HepG2 (cell line): ENCODE results near the gene SOBP. TPM values are rescaled to one million over a fixed set of nuclear protein-coding genes. Genes with fewer than 3 reads are reported as not detected.

Source experiments
- ATAC-seq: fragments of 200-7000 bp; cut with Tn5 transposase; 3 replicates; pipeline ENCODE4 v1.9.1; 2020; ENCODE audit warnings: mild to moderate bottlenecking, moderate library complexity
- BruUV-seq: library from RNA; stranded (reverse); fragments of 400-500 nt; replicated peaks from 2 replicates; lab custom pipeline; 2021; lab: Mats Ljungman, UMichigan
- CTCF ChIA-PET: fragments of 300-600 bp; formaldehyde crosslinking; extraction: SDS; loops from one replicate; lab custom pipeline; 2021; ENCODE audit warnings: low total read pairs, inconsistent platforms, low intra/inter-chr PET ratio; lab: Yijun Ruan, JAX
- POLR2A ChIA-PET: fragments of 350-600 bp; sonication (Branson Sonifier 250); formaldehyde crosslinking; loops from one replicate; lab custom pipeline; 2020; ENCODE audit warnings: antibody characterized with exemption, inconsistent platforms; lab: Yijun Ruan, JAX
- DNase-seq: peaks from one replicate; pipeline ENCODE4 v3.0.0-alpha.2; 2015; ENCODE audit warnings: low spot score
- FAIRE-seq: peaks from 3 replicates; lab custom pipeline; 2011; peaks lifted over from hg19 to GRCh38; lab: Jason Lieb, UNC
- H2AFZ ChIP-seq: one replicate; pipeline ENCODE4 v1.6.1; 2011; ENCODE audit warnings: low read length, inconsistent platforms
- H3K27ac ChIP-seq: fragments of 300-600 bp; 3 replicates; pipeline ENCODE4 v1.8.0; 2011; ENCODE audit warnings: mixed run types, mild to moderate bottlenecking, mixed read lengths, low read length, inconsistent platforms; ENCODE audit not compliant: insufficient read depth; ENCODE audit errors: extremely low read length
- H3K27me3 ChIP-seq, 2 experiments: fragments of 200-600 bp in 1 of 2; 2 replicates in 1 of 2; 3 replicates in 1 of 2; pipeline versions ENCODE4 v1.6.0 to v1.8.0; 2011; ENCODE audit warnings: low read length in 2 of 2, mild to moderate bottlenecking in 2 of 2, moderate library complexity in 2 of 2, inconsistent platforms in 1 of 2; ENCODE audit not compliant: insufficient read depth in 2 of 2, control insufficient read depth in 1 of 2
- H3K36me3 ChIP-seq, 2 experiments: fragments of 200-600 bp in 1 of 2; replicated peaks in 1 of 2; 2 replicates in 1 of 2; 3 replicates in 1 of 2; pipeline versions ENCODE4 v1.5.1 to v1.8.0; 2011; ENCODE audit warnings: low read length in 2 of 2, inconsistent platforms in 1 of 2; ENCODE audit not compliant: insufficient read depth in 2 of 2, control insufficient read depth in 1 of 2
- H3K4me1 ChIP-seq: 2 replicates; pipeline ENCODE4 v1.5.1; 2012; ENCODE audit warnings: low read length, inconsistent platforms; ENCODE audit not compliant: insufficient read depth
- H3K4me2 ChIP-seq: 2 replicates; pipeline ENCODE4 v1.6.0; 2011; ENCODE audit warnings: low read depth, low read length, inconsistent platforms
- H3K4me3 ChIP-seq, 3 experiments: fragments of 200-600 bp in 1 of 3; sonication (generic), shearing (Covaris generic) in 1 of 3; replicated peaks in 1 of 3; 2 replicates each; pipeline ENCODE4 v1.5.1; 2011 to 2016; ENCODE audit warnings: low read length in 3 of 3, inconsistent platforms in 2 of 3, low read depth in 2 of 3, mild to moderate bottlenecking in 2 of 3, control low read depth in 1 of 3, mixed read lengths in 1 of 3; ENCODE audit not compliant: insufficient read depth in 1 of 3
- H3K79me2 ChIP-seq: one replicate; pipeline ENCODE4 v1.6.1; 2011; ENCODE audit warnings: low read length, inconsistent platforms; ENCODE audit not compliant: insufficient read depth
- H3K9ac ChIP-seq: 2 replicates; pipeline ENCODE4 v1.6.0; 2011; ENCODE audit warnings: mild to moderate bottlenecking, low read depth, low read length, inconsistent platforms; ENCODE audit not compliant: insufficient read depth
- H3K9me3 ChIP-seq: 2 replicates; pipeline ENCODE4 v1.5.1; 2012; ENCODE audit warnings: mild to moderate bottlenecking, low read length
- H4K20me1 ChIP-seq: 2 replicates; pipeline ENCODE4 v1.6.0; 2011; ENCODE audit warnings: inconsistent platforms, mild to moderate bottlenecking, low read length, moderate library complexity; ENCODE audit not compliant: insufficient read depth
- FUBP1 ChIP-seq: sonication (generic); formaldehyde crosslinking; IDR thresholded peaks from 2 replicates; pipeline ENCODE4 v1.5.1; 2020; ENCODE audit warnings: missing genetic modification reagents, mild to moderate bottlenecking, borderline replicate concordance
- GTF3A ChIP-seq: sonication (generic); formaldehyde crosslinking; conservative IDR thresholded peaks from 2 replicates; pipeline ENCODE4 v1.4.0; 2020; ENCODE audit warnings: mild to moderate bottlenecking, missing genetic modification reagents
- IRF2 ChIP-seq: IDR thresholded peaks from 2 replicates; pipeline ENCODE4 v1.6.1; 2018; ENCODE audit warnings: missing genetic modification reagents, missing compliant biosample characterization
- NCOA5 ChIP-seq: sonication (generic); formaldehyde crosslinking; IDR thresholded peaks from 2 replicates; pipeline ENCODE4 v1.4.0; 2020; ENCODE audit warnings: missing genetic modification reagents
- POGZ ChIP-seq: sonication (generic); formaldehyde crosslinking; IDR thresholded peaks from 2 replicates; pipeline ENCODE4 v1.4.0; 2020; ENCODE audit warnings: mild to moderate bottlenecking, missing genetic modification reagents
- ZMYM3 ChIP-seq: sonication (generic); formaldehyde crosslinking; IDR thresholded peaks from 2 replicates; pipeline ENCODE4 v1.5.1; 2020; ENCODE audit warnings: mild to moderate bottlenecking, missing genetic modification reagents
- ZNF224 ChIP-seq: sonication (generic); formaldehyde crosslinking; IDR thresholded peaks from 2 replicates; pipeline ENCODE4 v1.5.0; 2020; ENCODE audit warnings: mild to moderate bottlenecking, missing genetic modification reagents
- ZNF260 ChIP-seq: sonication (generic); formaldehyde crosslinking; IDR thresholded peaks from 2 replicates; pipeline ENCODE4 v1.4.0; 2020; ENCODE audit warnings: missing genetic modification reagents, low read depth, mild to moderate bottlenecking, borderline replicate concordance
- ZNF331 ChIP-seq: sonication (generic); formaldehyde crosslinking; IDR thresholded peaks from 2 replicates; pipeline ENCODE4 v1.4.0; 2020; ENCODE audit warnings: missing genetic modification reagents
- ZNF510 ChIP-seq: sonication (generic); formaldehyde crosslinking; IDR thresholded peaks from 2 replicates; pipeline ENCODE4 v1.4.0; 2020; ENCODE audit warnings: low read depth, mild to moderate bottlenecking, missing genetic modification reagents
- ZNF652 ChIP-seq: IDR thresholded peaks from 2 replicates; pipeline ENCODE4 v1.6.1; 2016; ENCODE audit warnings: low read depth, borderline replicate concordance
- ZNF850 ChIP-seq: sonication (generic); formaldehyde crosslinking; conservative IDR thresholded peaks from 2 replicates; pipeline ENCODE4 v1.9.0; 2021; ENCODE audit warnings: mild to moderate bottlenecking, missing genetic modification reagents
- WGBS: methylation state at CpG from one replicate; pipeline ENCODE4 v1.1.6; 2017; ENCODE audit warnings: low lambda C conversion rate; 5-methylcytosine and 5-hydroxymethylcytosine counted together
- in situ Hi-C: cut with HindIII; loops from 2 replicates; pipeline ENCODE4 v1.10.0; 2017; ENCODE audit warnings: low pct_unique_long_range_greater_than_20kb; ENCODE audit not compliant: extremely low pct_ligation_motif_present
- intact Hi-C: fragments of 100-400 bp; cut with micrococcal nuclease; formaldehyde crosslinking; loops from one replicate; pipeline ENCODE4 v1.10.0; 2022; ENCODE audit not compliant: unreplicated experiment
- polyA plus RNA-seq, 8 experiments: library from polyadenylated mRNA; depleted of rRNA in 3 of 8; stranded (reverse) in 7 of 8; unstranded in 1 of 8; fragments of >200 nt; fragmentation: Illumina TruSeq in 4 of 8; extraction: Trizol in 4 of 8; gene quantifications; 2 replicates each; pipeline versions ENCODE4 v1.2.1 to v1.2.3, GENCODE V29; 2011 to 2016; ENCODE audit warnings: low read depth in 4 of 8, missing spikeins in 1 of 8, mixed read lengths in 1 of 8; ENCODE audit not compliant: insufficient read depth in 1 of 8
- total RNA-seq, 5 experiments: library from RNA; depleted of rRNA; stranded (reverse); fragments of >200 nt; fragmentation: Illumina TruSeq; extraction: Trizol; gene quantifications; 2 replicates each; pipeline ENCODE4 v1.2.3, GENCODE V29; 2016; ENCODE audit warnings: low read depth in 1 of 5
- TF ChIP-seq, protein P1 (sequence below): sonication (generic); formaldehyde crosslinking; IDR thresholded peaks from 2 replicates; pipeline ENCODE4 v1.8.1; 2022; ENCODE audit warnings: mild to moderate bottlenecking, missing genetic modification reagents

Gene SOBP
- total and polyA plus RNA-seq, 2 of the 13 experiments (the other 11 are each of a cell fraction or from before 2014, with no cell fraction given): 1.5 to 6.9 TPM

DNA sequence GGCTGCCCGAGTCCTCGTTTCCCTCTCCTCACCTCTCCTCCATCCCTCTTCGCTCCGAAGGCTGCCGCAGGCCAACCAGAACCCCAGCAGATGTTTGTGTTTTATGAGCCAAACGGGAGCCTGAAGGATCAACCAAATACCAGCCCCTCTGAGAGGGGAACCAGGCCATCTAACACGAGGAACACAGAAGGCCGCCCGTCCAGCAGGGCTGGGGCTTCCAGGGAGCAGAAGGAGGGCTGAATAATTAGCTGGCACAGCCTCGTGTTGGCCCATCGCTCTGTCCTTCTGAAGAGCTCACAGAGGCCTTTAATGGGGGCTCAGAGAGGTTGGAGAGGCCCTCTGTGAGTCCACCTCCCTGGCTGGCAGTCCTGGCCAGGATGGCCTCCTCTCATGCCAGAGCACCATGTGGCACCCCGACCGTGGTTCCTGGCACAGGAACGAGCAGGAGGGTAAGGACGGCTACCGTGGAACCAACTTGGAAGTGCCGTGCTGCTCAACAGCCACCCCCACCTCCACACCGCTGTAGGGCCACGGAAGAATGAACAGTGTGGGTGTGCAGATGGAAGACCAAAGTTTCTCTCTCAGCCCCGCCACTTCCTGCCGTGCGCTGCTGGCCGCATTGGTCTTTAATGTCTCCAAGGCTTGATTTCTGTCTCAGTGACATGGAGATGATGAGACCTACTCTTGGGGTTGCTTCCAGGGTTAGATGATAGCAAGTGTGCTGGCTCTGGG is 179.0 kb downstream of the SOBP start:
- DNase-seq (no peak), ATAC-seq (no peak), FAIRE-seq (no peak)
- intact Hi-C loops (no loop called here), in situ Hi-C loops (no loop called here)
- H3K9ac ChIP-seq: no peak overlapping the region
- no peaks in the 10 kb centered on the region for H3K9me3 ChIP-seq
- peaks cover 54% of the 10 kb centered on the region for H3K4me1 ChIP-seq
- no TSS peak for BruUV-seq
- H2AFZ ChIP-seq: no peak overlapping the region
- no peak overlapping the region for H3K4me2 ChIP-seq
- WGBS: 83% methylated on average over 11 of the region's 23 CpGs
- TF ChIP-seq NCOA5 (no peak), ZNF510 (no peak)
- ChIA-PET CTCF (no interaction called here), POLR2A (interaction anchor here (1.8 kb wide), 1 partner anchor 129 kb away, joined by 4 read pairs; no protein-coding TSS in a partner anchor)
- no peak overlapping the region for H3K4me3 ChIP-seq
- H3K27me3 ChIP-seq: no peaks in the 10 kb centered on the region
- H3K79me2 ChIP-seq: no peaks in the 10 kb centered on the region
- no peak overlapping the region for H3K27ac ChIP-seq
- H3K36me3 ChIP-seq: no peaks in the 10 kb centered on the region
- no peaks in the 10 kb centered on the region for H4K20me1 ChIP-seq

DNA sequence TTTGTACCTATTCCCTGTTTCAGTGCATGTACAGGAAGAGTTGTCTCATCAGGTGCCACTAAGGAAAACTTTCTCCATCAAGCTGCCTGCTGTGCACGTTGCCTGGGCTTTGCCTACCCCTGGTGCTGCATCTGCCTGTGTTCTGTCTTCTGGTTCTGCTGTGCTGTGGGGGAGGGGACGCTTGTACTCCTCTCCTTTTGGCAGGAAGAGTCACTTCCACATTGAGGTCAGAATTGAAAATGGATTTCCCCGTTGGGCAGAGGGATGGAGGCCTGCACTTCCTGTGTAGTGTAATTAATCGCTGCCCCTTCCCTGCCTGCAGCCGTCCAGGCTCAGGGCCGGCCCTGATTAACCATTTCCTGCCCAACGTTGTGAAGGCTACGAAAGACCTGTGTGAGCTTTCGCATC is 180.9 kb downstream of the SOBP start:
- Histone ChIP-seq H3K4me2 (peak overlapping the region; percentile 50), H3K4me3 (peak overlapping the region in 1 of 3 experiments; percentile 20; a peak in 1 of 6 replicates), H3K9me3 (no peaks in the 10 kb centered on the region), H2AFZ (peak overlapping the region; percentile 21), H4K20me1 (no peaks in the 10 kb centered on the region), H3K27ac (no peak overlapping the region), H3K36me3 (no peaks in the 10 kb centered on the region), H3K27me3 (no peaks in the 10 kb centered on the region), H3K4me1 (peaks cover 53% of the 10 kb centered on the region), H3K79me2 (no peaks in the 10 kb centered on the region), H3K9ac (0 out of 2 replicates have a peak overlapping the region, but pooled peaks have one; percentile 6)
- BruUV-seq: no TSS peak
- CTCF ChIA-PET: no interaction called here
- FAIRE-seq: no peak
- no peak for DNase-seq
- ATAC-seq: no peak
- intact Hi-C loops (loop anchor here (10.0 kb wide), 1 partner anchor 356 kb away; no protein-coding TSS in a partner anchor), in situ Hi-C loops (loop anchor here (5.0 kb wide), 1 partner anchor 177 kb away; no protein-coding TSS in a partner anchor)
- WGBS: 29% methylated on average over 7 of the region's 9 CpGs
- POLR2A ChIA-PET: interaction anchor here (1.8 kb wide), 1 partner anchor 131 kb away, joined by 4 read pairs; no protein-coding TSS in a partner anchor
- TF ChIP-seq ZMYM3 (CRISPR knock-in tag): no peak
- TF ChIP-seq GTF3A (CRISPR knock-in tag): no peak
- no peak for TF ChIP-seq FUBP1 (CRISPR knock-in tag)
- TF ChIP-seq ZNF850 (CRISPR knock-in tag): no peak
- TF ChIP-seq ZNF224 (CRISPR knock-in tag): no peak
- TF ChIP-seq POGZ: no peak
- TF ChIP-seq, protein P1, sequence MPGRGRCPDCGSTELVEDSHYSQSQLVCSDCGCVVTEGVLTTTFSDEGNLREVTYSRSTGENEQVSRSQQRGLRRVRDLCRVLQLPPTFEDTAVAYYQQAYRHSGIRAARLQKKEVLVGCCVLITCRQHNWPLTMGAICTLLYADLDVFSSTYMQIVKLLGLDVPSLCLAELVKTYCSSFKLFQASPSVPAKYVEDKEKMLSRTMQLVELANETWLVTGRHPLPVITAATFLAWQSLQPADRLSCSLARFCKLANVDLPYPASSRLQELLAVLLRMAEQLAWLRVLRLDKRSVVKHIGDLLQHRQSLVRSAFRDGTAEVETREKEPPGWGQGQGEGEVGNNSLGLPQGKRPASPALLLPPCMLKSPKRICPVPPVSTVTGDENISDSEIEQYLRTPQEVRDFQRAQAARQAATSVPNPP (CRISPR knock-in tag): no peak
- peak; percentile 93 for TF ChIP-seq ZNF652 (CRISPR knock-in tag)
- 0 out of 2 replicates have a peak, but pooled peaks have one; percentile 26 for TF ChIP-seq ZNF331
- no peak for TF ChIP-seq ZNF260
- TF ChIP-seq IRF2 (CRISPR knock-in tag): no peak
